ENCODE data around the gene ARHGAP19.

GRCh38 chr10:97321804-97322190 lies 29.4 kb upstream of the ARHGAP19 start:
- no peak for TF ChIP-seq TAF1 (IDR thresholded peaks at IDR 0.05; ENCODE audit: borderline replicate concordance, low read depth, low read length)
- TF ChIP-seq POLR2AphosphoS5 (IDR thresholded peaks at IDR 0.05; ENCODE audit: low read depth, low read length): no peak
- TF ChIP-seq POLR2A (IDR thresholded peaks at IDR 0.05; ENCODE audit: low read depth, low read length): no peak

All from GM12892 (cell line).